ENCODE measurements around the gene ROBO1.

DNA sequence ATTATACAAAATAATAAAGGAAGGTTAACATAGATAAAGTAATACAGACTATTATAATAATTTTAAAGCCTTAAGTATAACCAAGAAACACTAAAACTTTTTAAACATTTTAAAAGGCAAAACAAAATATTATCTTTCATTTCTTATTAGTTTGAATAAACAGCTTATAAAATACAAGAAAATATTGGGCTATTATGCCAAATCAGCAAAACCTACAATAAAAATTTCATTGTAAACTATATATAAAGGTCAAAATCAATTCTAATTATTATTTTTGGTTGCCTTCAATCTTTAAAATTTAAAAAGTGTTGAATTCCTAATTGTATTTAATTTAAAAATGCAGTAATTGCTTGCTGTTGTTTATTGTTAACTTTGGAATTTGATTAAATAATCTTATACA, 430.0 kb downstream of the ROBO1 start:
- TF ChIP-seq, protein P1, sequence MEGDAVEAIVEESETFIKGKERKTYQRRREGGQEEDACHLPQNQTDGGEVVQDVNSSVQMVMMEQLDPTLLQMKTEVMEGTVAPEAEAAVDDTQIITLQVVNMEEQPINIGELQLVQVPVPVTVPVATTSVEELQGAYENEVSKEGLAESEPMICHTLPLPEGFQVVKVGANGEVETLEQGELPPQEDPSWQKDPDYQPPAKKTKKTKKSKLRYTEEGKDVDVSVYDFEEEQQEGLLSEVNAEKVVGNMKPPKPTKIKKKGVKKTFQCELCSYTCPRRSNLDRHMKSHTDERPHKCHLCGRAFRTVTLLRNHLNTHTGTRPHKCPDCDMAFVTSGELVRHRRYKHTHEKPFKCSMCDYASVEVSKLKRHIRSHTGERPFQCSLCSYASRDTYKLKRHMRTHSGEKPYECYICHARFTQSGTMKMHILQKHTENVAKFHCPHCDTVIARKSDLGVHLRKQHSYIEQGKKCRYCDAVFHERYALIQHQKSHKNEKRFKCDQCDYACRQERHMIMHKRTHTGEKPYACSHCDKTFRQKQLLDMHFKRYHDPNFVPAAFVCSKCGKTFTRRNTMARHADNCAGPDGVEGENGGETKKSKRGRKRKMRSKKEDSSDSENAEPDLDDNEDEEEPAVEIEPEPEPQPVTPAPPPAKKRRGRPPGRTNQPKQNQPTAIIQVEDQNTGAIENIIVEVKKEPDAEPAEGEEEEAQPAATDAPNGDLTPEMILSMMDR (IDR thresholded peaks at IDR 0.05) = no peak
- TF ChIP-seq EZH2 (IDR thresholded peaks at IDR 0.05; ENCODE audit: borderline replicate concordance, insufficient read depth, low read depth, low read length, poor library complexity, severe bottlenecking) = no peak

All from B cell (primary cell).